Stimulated activated CD8-positive, alpha-beta memory T cell treated with anti-CD3 and anti-CD28 coated beads, Interleukin-15, amount 100 ng/mL, for 48 hours (primary cell): Measurements from ENCODE around the gene ARL15.
"Not testable (repeated sequence)": the region's sequence is repeated elsewhere in the genome, so short reads cannot be mapped to it uniquely, and the experiment has no call there.

Experiments used
- DNase-seq, 2 donors: peaks; one replicate each; pipeline ENCODE4 v3.0.0-alpha.2; 2020; ENCODE audit warnings: low read depth in 2 of 2

Gene ARL15

DNA sequence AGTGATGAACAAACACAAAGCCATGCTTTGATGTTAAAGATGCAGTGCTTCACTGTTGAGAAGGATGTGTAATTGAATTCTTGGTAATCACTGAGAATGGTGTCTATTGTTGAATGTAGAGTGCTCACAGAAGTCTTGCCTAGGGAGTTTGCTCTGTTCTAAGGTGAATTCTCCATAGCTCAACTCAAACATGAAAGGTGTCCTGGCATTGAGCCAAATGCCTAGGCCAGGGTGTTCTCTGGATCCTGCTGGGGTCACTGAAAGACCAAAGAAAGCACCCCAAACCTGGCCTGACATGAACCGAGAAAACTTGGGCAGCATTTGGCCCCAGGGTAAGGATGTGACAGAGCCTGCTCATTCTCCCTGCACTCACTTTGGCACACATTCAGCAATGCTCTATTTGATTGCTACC, 217.3 kb downstream of the ARL15 start:
- no peak for DNase-seq

DNA sequence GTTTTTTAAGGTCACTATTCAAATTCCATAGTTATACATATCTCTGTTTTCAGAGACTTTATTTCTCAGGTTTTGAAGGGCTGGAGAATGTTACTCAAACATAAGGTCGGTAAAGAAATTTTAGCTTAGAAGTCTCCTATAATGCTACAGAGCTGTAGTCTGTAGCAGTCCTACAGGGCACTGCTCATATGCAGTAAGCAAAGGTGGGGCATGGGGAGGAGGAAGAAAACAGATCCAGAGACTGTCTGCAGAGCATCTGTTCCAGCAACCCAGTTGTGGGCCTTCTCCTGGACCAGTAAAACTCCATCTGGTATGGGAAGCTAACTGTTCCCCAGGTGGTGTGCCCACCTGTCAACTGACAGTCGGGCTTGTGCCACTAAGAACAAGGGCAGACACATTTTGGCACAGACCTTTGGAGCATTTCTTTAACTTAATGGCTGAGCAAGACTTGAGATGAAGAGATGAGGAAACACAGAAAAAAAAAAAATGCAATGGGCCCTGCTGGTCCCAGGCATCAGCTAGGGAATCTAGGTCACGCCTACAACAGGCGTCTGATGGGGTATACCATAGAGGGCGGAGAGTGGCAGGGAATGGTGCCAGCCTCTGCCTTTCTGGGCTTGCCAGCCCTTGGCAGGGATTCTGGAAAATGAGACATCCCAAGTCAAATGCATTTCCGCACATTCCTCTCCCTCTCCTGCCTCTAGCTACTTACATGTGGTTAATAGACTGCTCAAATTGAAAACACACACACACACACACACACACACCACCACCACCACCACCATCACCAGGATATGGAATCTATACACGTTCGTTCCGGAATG, 218.9 kb downstream of the ARL15 start:
- DNase-seq, result no peak

DNA sequence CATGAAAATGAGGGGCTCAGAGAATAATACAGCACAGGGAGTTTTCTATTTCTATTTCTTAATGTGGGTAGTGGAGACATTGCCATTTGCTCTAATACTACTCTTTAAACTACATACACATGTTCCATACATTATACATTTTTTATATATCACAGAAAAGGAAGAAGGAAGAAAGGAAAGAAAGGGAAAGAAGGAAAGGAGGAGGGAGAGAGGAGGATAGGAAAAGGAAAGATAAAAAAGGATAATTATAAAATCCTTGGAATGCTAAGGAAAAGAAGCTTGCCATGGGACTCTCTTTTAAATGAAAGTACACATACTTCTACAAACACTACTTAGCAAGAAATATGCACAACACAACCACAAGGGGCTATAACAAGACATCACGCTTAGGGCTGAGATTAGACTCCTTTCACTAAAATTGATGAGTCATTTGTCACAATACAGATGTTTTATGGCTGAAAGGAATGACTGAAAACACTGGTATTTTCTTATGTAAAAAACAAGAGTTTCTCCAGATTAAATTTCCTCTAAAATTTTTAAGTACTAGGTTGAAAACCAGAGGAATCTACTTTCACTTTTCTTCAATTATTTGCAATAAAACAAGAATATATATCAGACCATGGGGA, 219.8 kb downstream of the ARL15 start:
- DNase-seq, result no peak

- DNase-seq, result no peak
These were observed 222.3 kb downstream of the ARL15 start for GRCh38 chr5:54088081-54088480.

- no peak for DNase-seq
These were observed 222.9 kb downstream of the ARL15 start for GRCh38 chr5:54087436-54087835.

- no peak for DNase-seq
These were observed 224.2 kb downstream of the ARL15 start for GRCh38 chr5:54086191-54086590.

GRCh38 chr5:54084696-54085095, 225.7 kb downstream of the ARL15 start:
- no peak for DNase-seq

GRCh38 chr5:54083851-54084250, 226.5 kb downstream of the ARL15 start:
- DNase-seq, result no peak

GRCh38 chr5:54083245-54083644, 227.1 kb downstream of the ARL15 start:
- no peak for DNase-seq

DNA sequence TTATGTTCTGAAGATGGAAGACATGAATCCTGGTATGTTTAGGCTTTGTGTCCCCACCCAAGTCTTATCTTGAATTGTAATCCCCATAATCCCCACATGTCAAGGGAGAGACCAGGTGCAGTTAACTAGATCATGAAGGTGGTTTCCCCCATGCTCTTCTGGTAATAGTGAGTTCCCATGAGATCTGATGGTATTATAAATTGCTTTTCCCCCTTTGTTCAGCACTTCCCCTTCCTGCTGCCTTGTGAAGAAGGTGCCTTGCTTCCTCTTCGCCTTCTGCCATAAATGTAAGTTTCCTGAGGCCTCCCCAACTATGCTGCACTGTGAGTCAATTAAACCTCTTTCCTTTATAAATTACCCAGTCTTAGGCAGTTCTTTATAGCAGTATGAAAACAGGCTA, 229.0 kb downstream of the ARL15 start:
- no peak for DNase-seq

GRCh38 chr5:54080831-54081230, 229.5 kb downstream of the ARL15 start:
- DNase-seq, result no peak

DNA sequence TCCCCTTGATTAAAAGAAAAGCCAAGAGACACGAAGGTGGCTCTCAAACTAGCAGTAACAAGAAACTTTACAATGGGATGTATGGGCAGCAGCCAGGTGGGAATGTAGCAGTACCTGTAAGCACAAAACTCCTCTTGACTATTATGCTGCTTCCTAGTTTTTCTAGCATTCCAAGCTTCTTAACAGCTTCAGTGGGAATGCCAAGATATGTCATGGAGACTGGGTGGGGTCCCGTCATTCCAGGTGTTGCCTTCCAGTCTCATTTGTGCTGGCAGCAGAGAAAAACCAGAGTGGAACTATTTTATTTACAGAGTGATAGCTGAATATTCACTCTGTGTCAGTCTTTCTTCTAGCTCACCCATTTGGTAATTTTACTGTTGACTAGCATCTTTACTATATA, 236.6 kb downstream of the ARL15 start:
- no peak for DNase-seq

GRCh38 chr5:54073131-54073530, 237.2 kb downstream of the ARL15 start:
- DNase-seq, result no peak

- no peak for DNase-seq
These were observed 243.9 kb downstream of the ARL15 start for GRCh38 chr5:54066433-54066832.

GRCh38 chr5:54063817-54064216, 246.6 kb downstream of the ARL15 start:
- no peak for DNase-seq

DNA sequence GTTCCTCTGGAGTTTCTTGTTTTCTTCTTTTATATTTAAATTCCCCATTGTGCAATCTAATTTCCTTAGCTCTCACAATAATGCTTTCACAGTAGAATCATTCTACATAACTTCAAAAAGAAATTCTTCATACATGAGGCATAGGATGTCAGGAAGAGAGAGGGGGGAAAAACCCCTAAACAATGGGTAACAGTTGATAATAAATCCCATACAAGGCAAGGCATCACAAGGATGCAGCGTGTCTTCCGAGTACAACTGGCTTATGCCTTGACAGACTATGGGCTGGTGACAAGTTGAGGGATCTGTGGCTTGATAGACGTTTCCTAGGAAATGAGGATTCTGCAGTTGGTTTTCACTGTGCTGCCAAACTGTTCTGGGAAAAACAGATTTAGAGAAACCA, 247.4 kb downstream of the ARL15 start:
- DNase-seq, result no peak

- DNase-seq, result not testable (repeated sequence)
These were observed 249.5 kb downstream of the ARL15 start for GRCh38 chr5:54060919-54061318.

DNA sequence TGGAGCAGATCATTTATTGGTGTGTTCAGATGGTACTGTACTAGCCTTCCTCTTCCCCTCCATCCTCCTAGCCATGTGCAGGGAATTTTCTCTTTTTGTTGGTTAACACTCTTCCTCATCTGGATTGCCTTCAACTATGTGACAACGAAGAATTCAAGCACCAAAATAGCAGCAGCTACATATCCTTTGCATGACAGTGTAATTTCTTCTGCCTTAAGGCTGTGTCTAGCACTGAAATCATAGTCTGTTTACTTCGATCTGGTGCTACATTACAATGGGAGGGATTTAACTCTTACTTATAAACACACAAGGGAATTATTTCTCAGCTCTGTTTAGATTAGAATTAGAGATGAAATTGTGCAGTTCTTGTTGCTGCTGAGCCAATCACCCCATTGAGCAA, 260.4 kb downstream of the ARL15 start:
- DNase-seq, result no peak

- no peak for DNase-seq
These were observed 261.2 kb downstream of the ARL15 start for GRCh38 chr5:54049144-54049543.

- no peak for DNase-seq
These were observed 265.1 kb downstream of the ARL15 start for GRCh38 chr5:54045077-54045792.

GRCh38 chr5:54044276-54044675, 266.1 kb downstream of the ARL15 start:
- not testable (repeated sequence) for DNase-seq

GRCh38 chr5:54040804-54041203, 269.6 kb downstream of the ARL15 start:
- DNase-seq, result no peak

DNA sequence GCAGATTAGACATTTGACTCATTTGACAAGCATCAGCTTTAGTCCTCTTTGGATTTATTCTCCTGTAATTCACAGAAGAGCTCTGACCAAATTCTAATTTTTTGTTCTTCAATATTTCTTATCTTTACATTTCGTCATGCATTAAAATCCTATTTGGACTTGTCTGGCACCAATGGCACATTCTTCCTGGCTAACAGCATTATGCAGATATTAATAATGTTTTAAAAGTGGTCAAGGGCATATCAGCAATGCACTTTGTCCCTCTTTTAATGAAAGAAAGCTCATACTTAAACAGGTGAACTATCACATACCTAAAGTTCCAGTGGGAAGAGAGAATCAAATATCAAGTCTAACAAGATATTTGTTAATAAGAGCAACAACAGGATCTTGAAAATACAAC, 270.4 kb downstream of the ARL15 start:
- no peak for DNase-seq
